ENCODE results near the gene RDH5. TPM values are rescaled to one million over a fixed set of nuclear protein-coding genes. Genes with fewer than 3 reads are reported as not detected.

RDH5 gene
- total RNA-seq, 3 donors from 2014 or later (not counting 1 experiment from before 2014, with no cell fraction given), result 9.6 to 19.0 (median 10.1) TPM

DNA sequence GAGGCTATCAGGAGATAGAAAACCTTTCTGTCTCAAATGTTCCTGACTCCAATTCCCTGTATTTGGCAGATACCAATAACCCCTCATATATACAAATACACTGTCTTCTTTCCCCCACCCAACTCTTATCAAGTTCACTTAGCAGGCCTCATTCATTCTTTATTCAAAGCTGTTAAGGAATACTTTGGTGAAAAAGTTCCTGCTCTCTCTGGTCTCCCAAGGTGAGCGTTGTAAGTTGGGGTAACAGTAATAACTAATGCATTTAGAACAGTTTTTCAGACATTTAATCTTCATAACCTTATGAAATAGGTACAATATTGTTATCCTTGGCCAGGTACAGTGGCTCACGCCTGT, 18.8 kb downstream of the RDH5 start:
- peaks cover 38 to 39% of the 10 kb centered on the region in 2 donors for H3K4me1 Mint-ChIP-seq
- Histone ChIP-seq H3K27me3 (ENCODE audit: control insufficient read depth, insufficient read depth, low read length) (no peaks in the 10 kb centered on the region), H3K27ac (ENCODE audit: low read length) (no peak overlapping the region), H3K4me1 (ENCODE audit: control insufficient read depth, insufficient read depth, low read length) (peaks cover 32% of the 10 kb centered on the region), H3K9me3 (ENCODE audit: control insufficient read depth, insufficient read depth, low read length) (no peaks in the 10 kb centered on the region), H3K36me3 (ENCODE audit: control insufficient read depth, insufficient read depth, low read length) (no peaks in the 10 kb centered on the region), H3K4me3 (ENCODE audit: low read length) (no peak overlapping the region)
- DNase-seq, result no peak
- no peak for ATAC-seq
- 91% methylated on average over 1 of the region's 2 CpGs for WGBS (ENCODE audit: insufficient coverage)
- no peaks in the 10 kb centered on the region for H3K27me3 Mint-ChIP-seq (ENCODE audit: low read depth in 2 of 2)
- H3K4me3 Mint-ChIP-seq, result peak overlapping the region; percentile 88
- H3K9me3 Mint-ChIP-seq, result no peaks in the 10 kb centered on the region
- no peaks in the 10 kb centered on the region for H3K36me3 Mint-ChIP-seq
- peak overlapping the region; percentile 86 to 94 for H3K27ac Mint-ChIP-seq
- intact Hi-C loops (cut with micrococcal nuclease), result loop anchor here (2.0 to 10.0 kb wide), 6 partner anchors 58 to 446 kb away; partner anchors contain the start of genes ORMDL2, RPS26, SARNP and SMARCC2
- TF ChIP-seq, protein P1, sequence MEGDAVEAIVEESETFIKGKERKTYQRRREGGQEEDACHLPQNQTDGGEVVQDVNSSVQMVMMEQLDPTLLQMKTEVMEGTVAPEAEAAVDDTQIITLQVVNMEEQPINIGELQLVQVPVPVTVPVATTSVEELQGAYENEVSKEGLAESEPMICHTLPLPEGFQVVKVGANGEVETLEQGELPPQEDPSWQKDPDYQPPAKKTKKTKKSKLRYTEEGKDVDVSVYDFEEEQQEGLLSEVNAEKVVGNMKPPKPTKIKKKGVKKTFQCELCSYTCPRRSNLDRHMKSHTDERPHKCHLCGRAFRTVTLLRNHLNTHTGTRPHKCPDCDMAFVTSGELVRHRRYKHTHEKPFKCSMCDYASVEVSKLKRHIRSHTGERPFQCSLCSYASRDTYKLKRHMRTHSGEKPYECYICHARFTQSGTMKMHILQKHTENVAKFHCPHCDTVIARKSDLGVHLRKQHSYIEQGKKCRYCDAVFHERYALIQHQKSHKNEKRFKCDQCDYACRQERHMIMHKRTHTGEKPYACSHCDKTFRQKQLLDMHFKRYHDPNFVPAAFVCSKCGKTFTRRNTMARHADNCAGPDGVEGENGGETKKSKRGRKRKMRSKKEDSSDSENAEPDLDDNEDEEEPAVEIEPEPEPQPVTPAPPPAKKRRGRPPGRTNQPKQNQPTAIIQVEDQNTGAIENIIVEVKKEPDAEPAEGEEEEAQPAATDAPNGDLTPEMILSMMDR (IDR thresholded peaks at IDR 0.05), result no peak

DNA sequence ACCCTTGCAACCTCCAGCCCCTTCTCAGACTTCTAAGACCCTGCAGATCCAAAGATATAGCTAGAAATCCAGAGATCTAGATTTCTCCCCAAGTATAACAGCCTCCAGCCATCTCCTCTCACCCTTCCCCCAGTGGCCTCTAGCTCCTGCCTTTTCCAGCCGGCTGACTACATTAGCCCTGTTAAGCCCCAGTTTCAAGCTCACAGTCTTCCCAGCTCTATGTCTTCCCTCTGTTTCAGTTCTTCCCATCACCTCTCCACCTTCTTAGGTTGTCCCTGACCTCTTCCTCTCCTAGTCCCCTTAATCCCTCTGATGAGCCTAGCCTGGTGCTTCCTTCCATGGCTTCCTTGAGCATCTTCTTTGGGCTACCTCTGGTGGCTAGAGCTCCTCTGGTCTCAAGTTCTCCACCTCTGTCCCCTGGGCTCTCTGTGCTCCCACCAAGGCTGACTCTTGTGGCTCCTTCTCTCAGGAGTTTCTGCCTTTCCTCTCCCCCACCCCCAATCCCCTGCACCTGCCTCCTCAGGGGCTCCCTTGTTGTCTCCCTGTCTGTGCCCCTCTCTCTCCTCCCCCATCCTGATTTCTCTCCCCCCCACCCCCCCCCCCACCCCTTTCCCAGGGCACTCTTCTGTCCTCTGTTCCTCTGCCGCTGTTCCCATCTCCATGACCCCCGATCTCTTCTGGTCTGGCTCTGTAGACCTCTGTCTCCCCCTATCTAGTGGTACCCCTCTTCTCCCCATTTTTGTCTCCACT, 21.9 kb downstream of the RDH5 start:
- no peaks in the 10 kb centered on the region for H3K27me3 ChIP-seq (ENCODE audit: control insufficient read depth, insufficient read depth, low read length)
- WGBS (ENCODE audit: insufficient coverage), result 29% methylated on average over 3 of the region's 3 CpGs

DNA sequence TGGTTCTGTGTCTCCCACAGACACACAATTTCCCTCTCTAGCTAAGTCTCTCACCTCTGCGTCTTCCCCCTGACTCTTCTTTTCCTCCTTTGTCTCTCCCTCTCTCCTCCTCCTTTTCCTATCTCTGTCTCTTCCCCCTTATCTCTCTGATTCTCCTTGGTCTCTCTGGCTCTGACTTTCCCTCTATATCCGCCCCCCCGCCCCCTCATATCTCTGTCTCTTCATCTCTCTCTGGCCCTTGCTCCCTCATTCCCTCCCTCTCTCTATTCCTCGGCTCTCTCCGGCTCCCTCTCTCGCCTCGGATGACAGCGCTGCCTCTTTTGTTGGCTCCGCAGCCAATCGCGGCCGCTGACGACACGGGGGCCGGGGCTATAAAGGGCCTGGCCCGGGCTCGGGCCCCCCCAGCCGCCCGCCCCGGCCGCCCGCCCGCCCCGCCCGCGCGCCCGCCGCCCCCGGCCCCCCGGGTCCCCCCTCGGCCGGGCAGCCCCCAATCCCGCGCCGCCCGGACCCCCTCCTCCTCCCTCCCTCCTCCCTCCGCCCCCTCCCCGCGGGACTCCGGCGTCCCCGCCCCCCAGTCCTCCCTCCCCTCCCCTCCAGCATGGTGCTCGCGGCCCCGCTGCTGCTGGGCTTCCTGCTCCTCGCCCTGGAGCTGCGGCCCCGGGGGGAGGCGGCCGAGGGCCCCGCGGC, 22.7 kb downstream of the RDH5 start, which contains the start of gene GDF11:
Gene GDF11, plus strand, starts transcription at position 404 of the 687 bp plus-strand sequence. Its CDS starts 195 bp downstream, at position 599.
- H3K4me1 ChIP-seq (ENCODE audit: control insufficient read depth, insufficient read depth, low read length), result peaks cover 33% of the 10 kb centered on the region
- H3K27me3 ChIP-seq (ENCODE audit: control insufficient read depth, insufficient read depth, low read length), result no peaks in the 10 kb centered on the region
- H3K4me3 ChIP-seq (ENCODE audit: low read length), result peak within 1 kb of the TSS; percentile 81
- Mint-ChIP-seq H3K4me1 (peaks cover 42 to 47% of the 10 kb centered on the region in 2 donors), H3K27ac (peak within 1 kb of the TSS; percentile 50 to 69), H3K4me3 (peak within 1 kb of the TSS; percentile 92), H3K9me3 (no peaks in the 10 kb centered on the region), H3K36me3 (no peaks in the 10 kb centered on the region), H3K27me3 (ENCODE audit: low read depth in 2 of 2) (no peaks in the 10 kb centered on the region)
- no peaks in the 10 kb centered on the region for H3K9me3 ChIP-seq (ENCODE audit: control insufficient read depth, insufficient read depth, low read length)
- DNase-seq (peak; percentile 59 to 85), ATAC-seq (peak; percentile 65 to 77 (median 70))
- TF ChIP-seq, protein P1 (IDR thresholded peaks at IDR 0.05), result no peak
- intact Hi-C loops (cut with micrococcal nuclease), result loop anchor here (2.0 to 5.0 kb wide), 2 partner anchors 184 to 722 kb away; partner anchors contain the start of gene PYM1
- H3K27ac ChIP-seq (ENCODE audit: low read length), result peak within 1 kb of the TSS; percentile 72
- under 1% methylated on average over 29 of the region's 53 CpGs for WGBS (ENCODE audit: insufficient coverage)
- no peaks in the 10 kb centered on the region for H3K36me3 ChIP-seq (ENCODE audit: control insufficient read depth, insufficient read depth, low read length)

More for the DNA sequence above, 21.9 kb downstream of the RDH5 start:
- Mint-ChIP-seq H3K4me1 (peaks cover 42 to 49% of the 10 kb centered on the region in 2 donors), H3K27me3 (ENCODE audit: low read depth in 2 of 2) (no peaks in the 10 kb centered on the region), H3K36me3 (no peaks in the 10 kb centered on the region), H3K4me3 (peak overlapping the region; percentile 87), H3K27ac (peak overlapping the region; percentile 50 to 69), H3K9me3 (no peaks in the 10 kb centered on the region)
- Histone ChIP-seq H3K9me3 (ENCODE audit: control insufficient read depth, insufficient read depth, low read length) (no peaks in the 10 kb centered on the region), H3K36me3 (ENCODE audit: control insufficient read depth, insufficient read depth, low read length) (no peaks in the 10 kb centered on the region), H3K4me3 (ENCODE audit: low read length) (peak overlapping the region; percentile 40), H3K27ac (ENCODE audit: low read length) (peak overlapping the region; percentile 72), H3K4me1 (ENCODE audit: control insufficient read depth, insufficient read depth, low read length) (peaks cover 41% of the 10 kb centered on the region)
- DNase-seq, result no peak
- TF ChIP-seq, protein P1 (IDR thresholded peaks at IDR 0.05), result no peak
- ATAC-seq, result no peak
- intact Hi-C loops (cut with micrococcal nuclease), result loop anchor here (2.0 to 5.0 kb wide), 2 partner anchors 185 to 723 kb away; partner anchors contain the start of gene PYM1
